Keratinocyte (primary cell): ENCODE measurements around the gene DTX3L. TPM values are rescaled to one million over a fixed set of nuclear protein-coding genes. Genes with fewer than 3 reads are reported as not detected.

Experiments used
- DNase-seq: peaks from one replicate; pipeline ENCODE4 v3.0.0-alpha.2; 2011; ENCODE audit warnings: low read depth, missing footprints, low spot score
- FAIRE-seq: peaks from 2 replicates; lab custom pipeline; 2011; peaks lifted over from hg19 to GRCh38; lab: Jason Lieb, UNC
- H2AFZ ChIP-seq: 2 replicates; pipeline ENCODE4 v1.6.0; 2012; ENCODE audit warnings: low read length, control low read depth, inconsistent platforms; ENCODE audit not compliant: control insufficient read depth
- H3K27ac ChIP-seq: 2 replicates; pipeline ENCODE4 v1.5.1; 2011; ENCODE audit warnings: low read length; ENCODE audit not compliant: control insufficient read depth, insufficient read depth
- H3K27me3 ChIP-seq: 3 replicates; pipeline ENCODE4 v1.6.0; 2011; ENCODE audit warnings: low read length; ENCODE audit not compliant: control insufficient read depth, insufficient read depth; ENCODE audit errors: extremely low read depth
- H3K36me3 ChIP-seq, 2 experiments: 2 replicates in 1 of 2; 3 replicates in 1 of 2; pipeline ENCODE4 v1.5.1; 2011; ENCODE audit warnings: low read length in 2 of 2, mild to moderate bottlenecking in 1 of 2; ENCODE audit not compliant: control insufficient read depth in 2 of 2, insufficient read depth in 2 of 2; ENCODE audit errors: extremely low read depth in 1 of 2
- H3K4me1 ChIP-seq: 3 replicates; pipeline ENCODE4 v1.5.1; 2011; ENCODE audit warnings: low read length; ENCODE audit not compliant: control insufficient read depth, insufficient read depth; ENCODE audit errors: extremely low read depth
- H3K4me2 ChIP-seq: 3 replicates; pipeline ENCODE4 v1.6.0; 2011; ENCODE audit warnings: low read depth, low read length; ENCODE audit not compliant: control insufficient read depth, insufficient read depth; ENCODE audit errors: extremely low read depth
- H3K4me3 ChIP-seq, 3 experiments: fragments of 200-600 bp in 1 of 3; sonication (generic) in 1 of 3; 2 replicates in 2 of 3; 3 replicates in 1 of 3; pipeline ENCODE4 v1.5.1; 2011 to 2016; ENCODE audit warnings: low read length in 3 of 3, mild to moderate bottlenecking in 3 of 3, control low read depth in 2 of 3, inconsistent platforms in 1 of 3, low read depth in 1 of 3, mixed read lengths in 1 of 3, mixed run types in 1 of 3, moderate library complexity in 1 of 3; ENCODE audit not compliant: control insufficient read depth in 2 of 3, insufficient read depth in 2 of 3; ENCODE audit errors: extremely low read depth in 1 of 3
- H3K79me2 ChIP-seq: 2 replicates; pipeline ENCODE4 v1.6.0; 2012; ENCODE audit warnings: low read length; ENCODE audit not compliant: control insufficient read depth, insufficient read depth
- H3K9ac ChIP-seq: 3 replicates; pipeline ENCODE4 v1.6.0; 2011; ENCODE audit warnings: low read length; ENCODE audit not compliant: control insufficient read depth, insufficient read depth; ENCODE audit errors: extremely low read depth
- H3K9me1 ChIP-seq: 3 replicates; pipeline ENCODE4 v1.6.0; 2011; ENCODE audit warnings: low read length; ENCODE audit not compliant: control insufficient read depth, insufficient read depth; ENCODE audit errors: extremely low read depth
- H3K9me3 ChIP-seq: 2 replicates; pipeline ENCODE4 v1.5.1; 2012; ENCODE audit warnings: low read depth, low read length; ENCODE audit not compliant: control insufficient read depth
- H4K20me1 ChIP-seq: 3 replicates; pipeline ENCODE4 v1.6.0; 2011; ENCODE audit warnings: low read length; ENCODE audit not compliant: control insufficient read depth, insufficient read depth; ENCODE audit errors: extremely low read depth
- EZH2 ChIP-seq: IDR thresholded peaks from one replicate; pipeline ENCODE4 v1.6.1; 2012; ENCODE audit warnings: inconsistent platforms, mild to moderate bottlenecking, low read length, moderate library complexity
- dilution Hi-C: fragments of 300-500 bp; cut with MboI; formaldehyde crosslinking; loops from one replicate; pipeline ENCODE4 v1.7.0; 2020; ENCODE audit warnings: low sequenced_read_pairs; ENCODE audit not compliant: extremely low pct_ligation_motif_present
- polyA plus RNA-seq, 5 experiments: library from polyadenylated mRNA; depleted of rRNA in 3 of 5; stranded (reverse) in 3 of 5; stranded (forward) in 1 of 5; unstranded in 1 of 5; fragments of >200 nt; gene quantifications; 1 replicate in 1 of 5; 2 replicates in 3 of 5; 3 replicates in 1 of 5; pipeline versions ENCODE4 v1.2.1 to v1.2.3, GENCODE V29; 2011 to 2012; ENCODE audit warnings: missing spikeins in 2 of 5, low read depth in 1 of 5, low replicate concordance in 1 of 5
- TF ChIP-seq, protein P1 (sequence below), 3 experiments: IDR thresholded peaks in 1 of 3; conservative IDR thresholded peaks in 1 of 3; optimal IDR thresholded peaks in 1 of 3; 2 replicates in 2 of 3; 3 replicates in 1 of 3; pipeline versions ENCODE3 to v1.5.1; 2011; ENCODE audit warnings: low read length in 3 of 3, mild to moderate bottlenecking in 3 of 3, moderate library complexity in 2 of 3, control low read depth in 1 of 3, inconsistent platforms in 1 of 3; ENCODE audit not compliant: insufficient read depth in 2 of 3; ENCODE audit errors: extremely low read depth in 1 of 3

The DTX3L gene
- polyA plus RNA-seq, 1 donor (not counting 4 experiments of a cell fraction or from before 2014, with no cell fraction given): 13.6 TPM

DNA sequence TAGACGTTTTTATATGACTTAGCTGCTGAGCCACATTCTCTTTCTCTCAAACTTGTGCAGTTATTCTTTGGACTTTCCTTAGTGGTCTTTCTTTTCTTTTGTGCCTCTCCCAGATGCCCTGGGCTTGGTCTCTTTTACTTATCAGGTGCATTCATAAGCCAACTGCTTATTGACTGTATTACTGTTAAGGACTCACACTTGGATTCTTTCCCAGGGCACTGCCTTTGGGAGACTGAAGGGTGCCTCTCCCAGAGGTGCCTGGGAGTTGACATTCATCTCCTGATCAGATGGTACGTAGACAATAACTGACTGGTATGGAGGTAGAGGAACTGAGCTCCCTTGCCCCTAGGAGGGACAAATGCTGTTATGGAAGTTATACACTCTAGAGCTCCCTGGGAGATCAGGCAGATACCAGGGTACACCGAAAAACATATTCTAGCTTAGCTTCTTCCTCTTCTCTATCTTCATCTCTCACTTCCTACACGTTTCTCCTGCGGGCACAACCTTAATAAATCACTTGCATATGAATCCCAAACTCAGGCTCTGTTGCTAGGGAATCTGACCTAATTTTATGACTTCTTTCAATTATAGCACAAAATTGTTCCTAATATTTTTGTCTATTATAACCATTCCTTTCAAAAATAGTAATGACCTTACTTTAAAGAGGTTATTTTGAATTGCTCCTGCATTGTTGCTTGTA, 38.0 kb downstream of the DTX3L start:
- dilution Hi-C loops: no loop called here
- Histone ChIP-seq H2AFZ (no peak overlapping the region), H4K20me1 (no peaks in the 10 kb centered on the region), H3K36me3 (no peaks in the 10 kb centered on the region), H3K9me1 (no peaks in the 10 kb centered on the region), H3K27ac (no peak overlapping the region), H3K4me3 (no peak overlapping the region), H3K9me3 (no peaks in the 10 kb centered on the region), H3K9ac (no peak overlapping the region), H3K79me2 (no peaks in the 10 kb centered on the region), H3K4me2 (no peak overlapping the region), H3K4me1 (no peaks in the 10 kb centered on the region), H3K27me3 (no peaks in the 10 kb centered on the region)
- no peak for FAIRE-seq
- TF ChIP-seq EZH2: no peak
- TF ChIP-seq, protein P1, sequence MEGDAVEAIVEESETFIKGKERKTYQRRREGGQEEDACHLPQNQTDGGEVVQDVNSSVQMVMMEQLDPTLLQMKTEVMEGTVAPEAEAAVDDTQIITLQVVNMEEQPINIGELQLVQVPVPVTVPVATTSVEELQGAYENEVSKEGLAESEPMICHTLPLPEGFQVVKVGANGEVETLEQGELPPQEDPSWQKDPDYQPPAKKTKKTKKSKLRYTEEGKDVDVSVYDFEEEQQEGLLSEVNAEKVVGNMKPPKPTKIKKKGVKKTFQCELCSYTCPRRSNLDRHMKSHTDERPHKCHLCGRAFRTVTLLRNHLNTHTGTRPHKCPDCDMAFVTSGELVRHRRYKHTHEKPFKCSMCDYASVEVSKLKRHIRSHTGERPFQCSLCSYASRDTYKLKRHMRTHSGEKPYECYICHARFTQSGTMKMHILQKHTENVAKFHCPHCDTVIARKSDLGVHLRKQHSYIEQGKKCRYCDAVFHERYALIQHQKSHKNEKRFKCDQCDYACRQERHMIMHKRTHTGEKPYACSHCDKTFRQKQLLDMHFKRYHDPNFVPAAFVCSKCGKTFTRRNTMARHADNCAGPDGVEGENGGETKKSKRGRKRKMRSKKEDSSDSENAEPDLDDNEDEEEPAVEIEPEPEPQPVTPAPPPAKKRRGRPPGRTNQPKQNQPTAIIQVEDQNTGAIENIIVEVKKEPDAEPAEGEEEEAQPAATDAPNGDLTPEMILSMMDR (optimal IDR thresholded peaks at IDR 0.05 in 1 of 3, IDR thresholded peaks at IDR 0.05 in 1 of 3, conservative IDR thresholded peaks at IDR 0.05 in 1 of 3; ENCODE audit: extremely low read depth in 1 of 3, insufficient read depth in 2 of 3, low read length in 3 of 3): no peak
- DNase-seq: no peak

DNA sequence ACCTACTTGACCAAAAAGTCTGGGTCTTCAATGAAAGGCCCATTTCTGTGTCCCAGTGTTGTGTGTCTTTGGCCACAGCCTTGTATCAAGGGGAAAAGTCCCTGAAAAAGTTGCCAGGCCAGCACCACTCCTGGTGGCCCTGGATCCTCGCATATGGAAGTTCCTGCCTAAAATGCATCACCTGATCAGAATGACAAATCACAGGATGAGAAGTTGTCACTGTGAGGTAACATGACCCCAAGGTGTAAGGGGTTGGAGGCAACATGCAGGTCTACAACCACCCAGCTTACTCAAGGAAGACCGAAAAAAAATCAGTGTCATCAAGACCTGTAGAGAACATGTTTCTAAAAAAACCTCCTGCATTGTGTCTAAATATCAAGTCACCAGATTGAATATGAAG, 38.9 kb downstream of the DTX3L start:
- Histone ChIP-seq H3K4me2 (no peak overlapping the region), H3K4me1 (no peaks in the 10 kb centered on the region), H3K79me2 (no peaks in the 10 kb centered on the region), H3K9ac (no peak overlapping the region), H3K27me3 (no peaks in the 10 kb centered on the region), H2AFZ (no peak overlapping the region), H3K9me1 (no peaks in the 10 kb centered on the region), H4K20me1 (no peaks in the 10 kb centered on the region), H3K4me3 (no peak overlapping the region), H3K27ac (no peak overlapping the region), H3K9me3 (no peaks in the 10 kb centered on the region), H3K36me3 (no peaks in the 10 kb centered on the region)
- dilution Hi-C loops: no loop called here
- no peak for DNase-seq
- TF ChIP-seq, protein P1 (optimal IDR thresholded peaks at IDR 0.05 in 1 of 3, IDR thresholded peaks at IDR 0.05 in 1 of 3, conservative IDR thresholded peaks at IDR 0.05 in 1 of 3; ENCODE audit: extremely low read depth in 1 of 3, insufficient read depth in 2 of 3, low read length in 3 of 3): no peak
- no peak for TF ChIP-seq EZH2
- no peak for FAIRE-seq
